GM21381 (cell line): ENCODE results near the gene PPP1R1A.

Experiments used
- ATAC-seq: cut with Tn5 transposase; IDR thresholded peaks from one replicate; pipeline ENCODE4 v1.9.1; 2021; ENCODE audit warnings: mild to moderate bottlenecking, moderate library complexity; ENCODE audit not compliant: unreplicated experiment

Gene PPP1R1A

DNA sequence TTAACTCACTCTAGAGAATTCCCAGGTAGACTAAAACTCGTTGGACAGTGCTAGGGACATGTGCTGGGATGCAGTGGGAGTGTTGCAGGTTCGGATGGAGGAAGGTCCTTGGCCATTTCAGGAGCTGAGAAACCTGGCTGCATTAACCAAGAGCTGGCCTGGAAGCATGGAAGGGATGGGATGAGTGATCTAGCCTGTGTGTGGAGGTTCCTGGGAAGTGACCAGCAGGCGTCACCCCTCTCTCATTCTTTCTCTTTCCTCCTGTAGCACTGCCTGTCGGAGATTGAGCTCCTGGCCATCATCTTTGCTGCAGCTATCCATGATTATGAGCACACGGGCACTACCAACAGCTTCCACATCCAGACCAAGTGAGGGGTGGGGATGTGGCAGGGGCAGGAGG, 15.6 kb downstream of the PPP1R1A start:
- ATAC-seq = no peak

DNA sequence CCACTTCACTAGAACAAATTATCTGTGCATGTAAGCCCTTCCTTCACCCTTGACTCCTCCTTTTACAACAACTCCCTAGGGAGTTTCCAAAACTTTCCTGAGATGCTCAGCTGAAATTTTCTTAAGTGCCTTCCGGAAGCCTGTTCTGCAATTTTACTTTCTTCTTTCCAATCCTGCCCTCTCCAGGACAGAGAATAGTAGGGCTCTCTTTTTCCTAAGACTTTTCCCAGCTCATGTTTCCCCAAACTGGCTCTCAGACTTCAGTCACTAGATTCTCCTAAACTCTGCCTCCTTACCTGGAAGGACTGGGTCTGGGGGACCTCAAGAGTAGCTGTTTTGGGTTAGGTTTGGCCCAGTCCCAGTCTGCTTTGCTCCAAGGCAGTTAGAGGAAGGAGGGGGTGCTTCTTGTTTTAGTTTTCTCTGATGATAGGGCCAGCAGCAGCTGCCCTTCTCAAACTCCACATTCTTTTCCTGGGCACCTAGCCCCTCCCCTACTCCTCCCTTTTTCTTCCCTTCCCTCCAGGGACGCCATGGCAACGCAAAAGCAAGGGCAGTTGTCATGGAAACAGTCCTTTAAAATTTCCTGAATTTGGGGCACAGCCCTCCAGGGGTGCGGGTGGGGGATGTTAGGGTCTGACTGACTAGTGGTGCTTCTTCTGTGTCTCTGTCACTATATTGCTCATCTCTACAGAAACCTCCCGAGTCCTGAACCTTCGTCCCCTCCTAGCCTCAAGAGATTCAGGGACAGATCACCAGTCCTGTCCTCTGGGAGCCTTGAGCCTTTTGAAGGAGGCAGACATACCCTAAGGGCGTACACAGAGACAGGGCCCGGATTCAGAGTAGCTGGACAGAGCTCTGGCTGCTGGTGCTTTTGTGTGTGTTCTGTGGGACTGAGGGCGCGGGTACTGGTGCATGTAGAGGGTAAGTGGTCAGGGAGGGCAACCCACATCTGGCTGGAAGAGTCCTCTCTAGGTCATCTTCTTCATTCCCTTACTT, 17.0 kb downstream of the PPP1R1A start:
- no peak for ATAC-seq

DNA sequence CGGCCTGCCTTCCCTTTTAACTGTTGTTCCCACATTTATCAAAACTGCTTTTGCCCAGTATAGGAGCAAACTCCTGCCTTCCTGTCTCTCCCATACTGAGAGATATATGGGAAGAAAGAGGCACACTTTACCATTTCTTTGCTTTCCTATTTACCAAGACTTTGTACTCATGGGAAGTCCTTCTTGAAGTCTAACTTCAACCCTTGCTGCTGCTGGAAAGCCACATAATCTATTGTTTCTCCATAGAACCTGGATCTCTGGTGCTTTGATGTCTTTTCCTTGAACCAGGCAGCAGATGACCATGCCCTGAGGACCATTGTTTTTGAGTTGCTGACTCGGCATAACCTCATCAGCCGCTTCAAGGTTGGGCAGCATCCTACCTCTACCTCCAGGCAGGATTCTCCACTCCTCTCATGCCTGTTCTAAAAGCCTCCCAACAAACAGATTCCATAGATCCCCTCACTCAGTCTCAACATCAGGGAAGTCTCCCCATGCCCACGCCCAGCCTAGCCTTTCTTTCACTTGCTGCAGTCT, 18.4 kb downstream of the PPP1R1A start:
- no peak for ATAC-seq

DNA sequence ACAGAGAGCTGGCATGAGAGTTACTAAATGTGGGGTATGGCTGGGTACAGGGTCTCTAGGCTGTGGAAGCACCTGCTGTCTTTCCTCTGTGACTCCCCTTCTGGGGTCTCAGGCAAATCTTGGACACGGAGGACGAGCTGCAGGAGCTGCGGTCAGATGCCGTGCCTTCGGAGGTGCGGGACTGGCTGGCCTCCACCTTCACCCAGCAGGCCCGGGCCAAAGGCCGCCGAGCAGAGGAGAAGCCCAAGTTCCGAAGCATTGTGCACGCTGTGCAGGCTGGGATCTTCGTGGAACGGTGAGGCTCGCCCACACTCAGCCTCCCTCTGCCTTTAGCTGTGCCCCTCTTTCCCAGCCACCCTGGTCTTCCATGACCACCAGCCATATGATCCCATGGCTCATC, 19.4 kb downstream of the PPP1R1A start:
- ATAC-seq = no peak

DNA sequence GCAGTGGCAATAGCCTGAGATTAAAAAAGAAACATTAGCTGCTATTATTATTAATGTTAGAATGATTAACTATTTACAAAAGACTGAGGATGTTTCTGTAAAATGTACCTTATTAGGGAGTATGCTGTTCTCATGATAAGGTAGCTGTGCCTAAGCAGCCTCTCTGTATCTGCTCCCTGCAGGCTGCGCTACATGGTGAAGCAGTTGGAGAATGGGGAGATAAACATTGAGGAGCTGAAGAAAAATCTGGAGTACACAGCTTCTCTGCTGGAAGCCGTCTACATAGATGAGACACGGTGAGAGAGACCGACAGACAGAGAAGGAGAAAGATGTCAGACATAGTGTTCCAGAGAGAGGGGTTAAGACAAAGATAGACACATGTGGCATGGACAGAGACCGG, 21.7 kb downstream of the PPP1R1A start:
- ATAC-seq = no peak

DNA sequence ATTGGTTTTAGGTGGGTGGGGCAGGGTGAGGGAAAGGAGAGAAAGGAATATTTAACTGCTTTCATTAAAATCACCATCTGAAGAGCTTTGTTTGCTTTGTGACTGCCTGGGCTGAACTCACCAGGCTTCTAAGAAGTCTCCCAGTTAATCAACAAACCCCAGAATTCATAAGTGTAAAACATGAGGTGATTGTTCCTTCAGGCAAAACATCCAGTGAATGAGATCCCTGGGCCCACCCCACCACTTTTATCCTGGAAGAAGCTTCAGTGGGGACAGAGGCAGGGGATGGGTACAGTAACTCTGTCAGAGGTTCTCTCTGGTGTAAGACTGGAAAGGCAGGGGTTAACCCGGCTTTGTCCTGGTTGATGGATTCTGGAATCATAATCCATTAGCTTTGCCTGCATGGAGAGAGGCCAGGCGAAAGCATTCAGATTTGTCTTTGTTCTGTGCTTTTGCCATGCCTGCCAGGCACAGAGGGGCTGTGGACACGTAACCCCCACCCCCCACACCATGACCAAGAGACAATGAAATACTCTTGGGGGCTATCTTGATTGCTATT, 22.4 kb downstream of the PPP1R1A start:
- ATAC-seq = no peak

DNA sequence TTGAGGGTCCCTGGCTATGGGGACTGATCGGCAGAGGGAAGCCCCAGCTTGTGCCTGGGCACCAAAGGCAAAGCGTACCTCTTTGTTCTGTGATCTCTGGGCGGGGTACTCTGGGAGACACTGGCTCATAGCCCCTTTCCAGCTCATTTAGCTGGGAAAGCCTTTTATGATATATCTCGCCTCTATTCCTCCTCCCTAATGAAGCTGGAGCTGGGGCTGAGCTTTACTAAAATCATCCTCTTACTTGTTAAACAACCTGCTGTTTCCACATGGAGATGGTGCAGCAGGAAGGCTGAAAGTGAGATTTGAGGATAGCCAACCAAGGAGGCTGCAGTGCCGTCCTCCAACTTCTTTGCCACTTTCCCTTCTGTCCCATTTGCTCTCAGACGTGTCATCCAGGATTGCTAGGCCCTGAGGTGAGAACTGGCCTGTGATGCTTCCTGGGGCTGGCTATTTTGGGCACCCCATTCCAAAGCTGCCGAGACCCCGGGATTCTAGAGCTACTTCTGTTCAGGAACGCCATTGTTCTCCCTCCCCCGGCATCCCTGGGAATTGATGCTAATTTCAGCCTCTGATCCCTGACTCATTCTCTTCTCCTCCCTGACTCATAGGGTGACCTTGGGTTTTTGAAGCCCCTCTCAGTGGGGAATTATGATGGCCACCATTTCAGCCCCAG, 23.0 kb downstream of the PPP1R1A start:
- ATAC-seq = no peak

DNA sequence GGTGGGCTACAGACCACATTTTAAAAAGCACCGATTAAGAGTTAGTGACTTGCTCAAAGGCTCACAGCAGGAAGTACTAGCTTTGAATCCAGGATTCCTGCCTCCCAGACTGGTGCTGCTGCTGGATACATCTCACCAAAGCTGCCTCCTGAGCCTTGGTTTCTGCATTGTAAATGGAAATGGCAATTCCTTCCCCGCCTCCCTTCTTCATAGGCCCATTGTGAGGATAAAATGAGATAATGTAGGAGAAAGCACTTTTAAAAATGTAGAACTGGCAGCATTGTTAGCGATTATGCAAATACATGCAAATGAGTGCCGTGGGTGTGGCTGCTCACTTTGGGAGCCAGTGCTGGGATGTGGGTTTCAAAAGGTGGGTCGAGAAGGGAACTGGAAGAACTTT, 23.7 kb downstream of the PPP1R1A start:
- ATAC-seq = no peak

DNA sequence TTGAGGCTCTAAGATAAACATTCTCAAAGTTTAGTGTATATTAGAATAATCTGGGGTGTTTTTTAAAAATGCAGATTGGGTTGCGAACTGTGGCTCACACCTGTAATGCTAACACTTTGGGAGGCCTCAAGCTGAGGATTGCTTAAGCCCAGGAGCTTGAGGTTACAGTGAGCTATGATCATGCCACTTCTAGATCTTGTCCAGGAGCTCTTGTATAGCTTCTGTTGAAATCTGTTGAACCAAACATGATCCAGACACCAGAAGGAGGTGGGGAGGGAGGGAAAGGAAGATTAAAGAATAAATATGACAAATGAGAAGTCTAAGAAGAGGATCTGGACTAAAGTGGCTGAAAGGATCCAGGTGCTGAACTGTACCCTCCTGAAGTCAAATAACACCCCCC, 24.7 kb downstream of the PPP1R1A start:
- no peak for ATAC-seq

DNA sequence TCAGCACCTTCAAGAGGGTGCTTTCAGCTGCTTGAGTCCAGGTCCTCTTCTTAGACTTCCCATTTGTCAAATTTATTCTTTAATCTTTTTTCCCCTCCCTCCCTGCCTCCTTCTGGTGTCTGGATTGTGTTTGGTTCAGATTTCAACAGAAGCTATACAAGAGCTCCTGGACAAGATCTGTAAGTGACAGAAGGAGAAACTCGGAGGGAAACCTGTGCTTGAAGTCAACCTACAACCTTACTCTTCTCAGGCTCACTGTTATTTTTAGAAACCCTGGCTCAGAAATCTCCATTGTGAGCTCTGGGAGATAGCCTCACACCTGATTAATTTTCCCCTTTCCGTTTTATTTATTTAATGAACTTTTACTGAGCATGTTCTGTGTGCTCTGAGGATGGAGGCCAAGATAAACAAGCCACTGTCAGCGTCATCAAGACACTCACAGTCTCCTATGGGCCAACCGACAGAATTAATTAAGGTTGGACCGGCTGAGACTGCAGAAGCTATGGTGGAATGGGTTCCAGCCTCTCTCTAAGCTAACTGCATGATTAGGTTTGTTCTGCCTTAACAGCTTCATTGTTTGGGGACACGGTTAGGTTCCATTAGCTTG, 25.6 kb downstream of the PPP1R1A start:
- ATAC-seq = no peak

DNA sequence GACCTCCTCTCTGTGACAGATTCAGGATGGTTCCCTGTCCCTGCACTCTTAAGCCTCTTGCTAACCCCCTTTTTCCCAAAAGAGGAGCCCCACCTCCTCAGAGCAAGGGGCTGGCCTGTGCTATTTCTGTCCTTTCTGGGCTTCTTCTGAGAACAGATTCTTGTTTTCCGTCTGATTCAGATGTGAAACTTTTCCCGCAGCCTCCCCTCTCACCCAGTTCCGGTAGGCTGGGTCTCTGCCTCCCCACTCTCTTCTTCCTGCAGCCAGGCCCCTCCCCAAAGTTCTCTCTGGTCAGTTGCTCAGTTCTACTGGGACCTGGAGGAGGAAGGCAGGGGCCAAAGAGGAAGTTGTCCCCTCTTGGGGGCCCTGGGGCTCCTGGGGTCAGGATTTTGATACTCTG, 27.3 kb downstream of the PPP1R1A start:
- no peak for ATAC-seq

DNA sequence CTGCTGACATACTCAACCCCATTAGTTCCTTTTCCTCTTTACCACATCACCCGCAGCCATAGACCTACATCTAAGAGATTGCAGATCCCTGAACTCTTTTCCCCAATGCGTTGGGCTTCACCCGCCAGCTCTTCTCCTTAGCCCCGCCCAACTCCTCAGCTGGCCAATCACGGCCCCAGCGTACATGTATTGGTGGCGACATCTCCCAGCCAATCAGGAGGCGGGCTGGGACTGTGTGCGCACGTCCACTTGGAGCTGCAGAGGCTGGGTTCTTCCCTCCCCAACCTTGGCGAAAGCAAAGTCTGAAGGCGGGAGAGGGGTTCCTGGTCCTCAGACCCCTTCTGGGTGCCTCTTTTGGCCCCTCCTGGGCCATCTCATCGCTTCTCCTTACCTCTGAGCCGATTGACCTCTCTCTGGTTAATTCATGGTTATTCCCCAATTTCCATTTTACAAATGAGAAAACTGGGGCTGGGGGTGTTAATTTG, 28.0 kb downstream of the PPP1R1A start:
- ATAC-seq = peak; percentile 100

DNA sequence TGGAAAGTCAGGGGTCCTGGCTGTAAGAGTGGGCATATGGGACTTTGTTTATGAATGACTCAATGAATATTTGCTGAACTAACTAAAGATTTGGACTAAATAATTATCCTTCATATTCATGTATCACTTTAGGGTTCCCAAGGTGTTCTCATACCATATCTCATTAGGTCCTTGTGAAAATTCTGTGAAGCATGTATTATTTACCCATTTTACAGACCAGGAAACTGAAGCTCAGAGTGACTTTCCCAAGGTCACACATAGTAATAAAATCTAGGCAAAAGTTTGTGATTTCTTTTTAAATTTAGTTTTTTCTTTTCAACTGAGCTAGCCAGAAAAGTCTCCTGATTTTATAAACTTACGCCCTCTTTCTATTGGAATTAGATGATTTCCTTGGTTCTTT, 29.7 kb downstream of the PPP1R1A start:
- ATAC-seq = no peak

DNA sequence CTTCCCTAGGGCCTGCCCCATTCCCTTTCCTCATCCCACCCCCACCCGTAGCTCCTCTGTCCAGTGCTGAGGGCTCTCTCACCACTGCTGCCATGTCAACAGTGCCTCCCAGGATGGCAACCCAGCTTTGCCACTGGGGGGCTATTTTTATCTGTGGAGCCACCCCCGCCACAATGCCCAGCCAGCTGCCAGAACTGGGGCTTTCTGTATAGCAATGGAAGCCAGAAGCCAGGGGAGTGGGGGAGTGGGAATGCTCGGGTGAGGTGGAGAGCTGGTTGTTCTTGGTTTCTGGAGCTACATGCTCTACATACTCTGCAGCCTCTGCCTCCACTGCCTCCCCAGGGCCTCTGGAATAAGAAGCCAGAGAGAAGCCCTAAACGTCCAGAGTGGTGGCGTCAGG, 30.1 kb downstream of the PPP1R1A start:
- no peak for ATAC-seq

DNA sequence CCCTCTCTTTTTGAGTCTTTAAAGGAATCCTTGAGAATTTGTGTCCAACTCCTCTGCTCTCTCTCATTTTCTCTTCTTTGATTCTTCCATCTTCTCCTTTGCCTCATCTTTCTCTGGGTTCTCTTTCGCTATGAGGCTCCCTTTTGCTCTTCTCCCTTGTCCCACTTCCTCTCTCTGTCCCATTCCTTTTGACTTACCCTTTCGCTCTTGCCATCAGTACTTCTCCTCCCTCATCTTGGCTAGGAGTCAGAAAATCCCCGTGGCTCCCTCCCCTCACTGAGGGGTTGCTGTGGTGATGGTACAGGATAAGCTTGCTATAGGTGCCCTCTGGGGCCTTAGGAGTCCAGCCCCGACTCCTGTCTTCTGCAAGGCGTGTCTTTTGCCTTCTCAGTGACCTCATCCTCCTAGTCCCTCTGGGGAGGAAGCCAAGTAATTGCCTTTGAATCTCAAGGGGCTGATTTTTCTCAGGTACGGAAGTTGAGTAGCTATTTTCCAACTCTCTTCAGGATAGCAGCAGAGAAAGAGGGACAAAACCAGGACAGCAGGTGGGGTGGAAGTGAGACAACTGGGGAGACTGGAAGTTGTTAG, 32.7 kb downstream of the PPP1R1A start:
- no peak for ATAC-seq

DNA sequence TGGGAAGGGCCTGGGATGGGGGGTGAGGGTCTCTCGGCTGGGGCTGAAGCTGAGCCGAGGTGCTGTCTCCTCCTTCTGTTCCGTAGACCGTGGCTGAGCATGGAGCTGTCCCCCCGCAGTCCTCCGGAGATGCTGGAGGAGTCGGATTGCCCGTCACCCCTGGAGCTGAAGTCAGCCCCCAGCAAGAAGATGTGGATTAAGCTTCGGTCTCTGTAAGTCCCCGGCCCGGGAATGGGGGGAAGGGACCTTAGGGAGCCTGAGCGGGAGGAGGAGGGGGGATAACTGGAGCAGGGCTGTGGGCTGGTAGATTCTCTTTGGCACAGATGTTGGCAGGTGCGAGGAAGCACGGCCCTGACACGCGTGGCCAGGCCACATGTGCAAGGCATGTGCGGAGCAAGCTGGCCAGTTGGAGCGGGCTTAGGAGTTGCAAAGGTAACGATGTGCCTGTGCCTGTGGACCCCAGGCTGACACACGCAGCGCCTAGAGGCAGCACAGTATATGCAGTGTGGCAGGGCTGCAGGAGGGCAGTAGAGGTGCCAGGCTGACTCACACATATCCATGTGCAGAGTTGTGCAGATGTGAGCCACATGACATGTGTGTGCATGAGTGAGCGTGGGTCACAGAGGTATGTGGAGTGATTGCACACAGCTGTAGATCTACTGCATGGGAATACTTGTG, 38.5 kb downstream of the PPP1R1A start:
- ATAC-seq = peak; percentile 21

DNA sequence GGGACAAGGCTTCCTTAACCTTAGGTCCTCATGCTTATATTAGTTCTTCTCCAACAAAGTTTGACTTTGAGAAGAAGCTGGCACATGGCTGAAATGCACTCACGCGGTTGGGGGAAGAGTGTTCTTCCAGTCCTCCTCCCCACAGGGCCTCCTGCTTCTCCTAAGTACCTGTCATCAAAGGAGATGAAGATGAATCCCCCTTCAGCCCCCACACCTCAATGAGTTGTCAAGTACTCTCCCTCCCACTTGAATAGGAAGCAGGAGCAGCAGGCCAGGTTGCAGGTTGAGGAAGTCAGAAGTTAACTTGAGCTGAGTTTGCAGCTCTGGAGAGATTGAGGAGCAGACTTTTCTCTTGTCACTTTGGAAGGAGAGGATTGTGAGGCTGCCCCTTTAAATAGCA, 41.9 kb downstream of the PPP1R1A start:
- no peak for ATAC-seq

DNA sequence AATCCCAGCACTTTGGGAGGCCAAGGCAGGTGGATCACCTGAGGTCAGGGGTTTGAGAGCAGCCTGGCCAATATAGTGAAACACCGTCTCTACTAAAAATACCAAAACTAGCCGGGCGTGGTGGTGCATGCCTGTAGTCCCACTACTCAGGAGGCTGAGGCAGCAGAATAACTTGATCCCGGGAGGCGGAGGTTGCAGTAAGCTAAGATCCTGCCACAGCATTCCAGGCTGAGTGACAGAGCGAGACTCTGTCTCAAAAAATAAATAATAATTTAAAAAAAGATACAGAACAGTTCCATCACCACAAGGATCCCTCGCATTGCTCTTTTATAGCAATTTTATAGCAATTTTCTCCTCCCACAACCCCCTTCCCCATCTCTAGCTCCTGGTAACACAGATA, 43.7 kb downstream of the PPP1R1A start:
- no peak for ATAC-seq

DNA sequence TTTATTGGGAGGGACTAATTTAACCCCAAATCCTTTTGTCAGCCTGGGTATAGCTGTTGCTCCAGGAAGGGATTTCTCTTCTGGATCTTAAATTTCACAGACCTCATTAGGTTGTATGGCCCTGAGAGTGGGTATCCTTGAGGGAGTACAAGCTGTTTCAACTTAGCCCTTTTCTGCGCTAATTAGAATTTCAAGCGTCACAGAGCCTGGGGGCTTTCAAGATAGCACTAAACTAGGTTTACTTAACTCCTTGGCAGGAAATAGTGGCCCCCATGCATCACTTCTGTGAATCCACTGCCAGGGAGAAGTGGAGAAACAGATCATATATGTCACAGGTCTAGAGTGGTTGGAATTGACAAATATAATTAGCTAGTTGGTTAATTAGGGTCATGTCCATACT, 44.9 kb downstream of the PPP1R1A start:
- no peak for ATAC-seq

DNA sequence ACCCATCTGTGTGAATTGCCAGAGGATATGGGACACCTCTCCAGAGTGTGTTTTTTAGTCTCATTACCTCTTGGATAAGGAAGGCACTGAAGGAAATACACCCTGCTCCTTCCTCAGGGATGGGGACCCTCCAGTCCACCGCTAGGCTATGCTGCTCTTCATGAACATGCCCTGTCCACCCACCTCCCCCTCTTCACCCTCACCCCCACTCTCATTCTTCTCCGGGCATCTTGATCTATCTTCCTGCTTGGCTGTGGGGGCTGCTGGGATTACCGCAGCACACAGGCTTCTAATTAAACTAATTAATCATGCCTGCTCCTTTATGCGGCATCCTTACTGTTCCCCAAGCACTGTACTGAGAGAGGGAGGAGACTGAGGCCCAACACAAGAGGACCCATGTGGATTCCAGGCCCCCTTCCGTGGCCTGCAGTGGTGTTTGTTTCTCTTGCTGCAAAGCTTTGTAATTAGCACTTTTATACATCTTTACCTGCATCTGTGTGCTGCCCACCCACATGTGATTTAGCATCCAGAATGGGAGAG, 46.6 kb downstream of the PPP1R1A start:
- ATAC-seq = no peak
